Fibroblast of lung (primary cell): ENCODE data around the gene ZNF638.

Experiments used
- EZH2 ChIP-seq: IDR thresholded peaks from 2 replicates; pipeline ENCODE4 v1.5.1; 2012; ENCODE audit warnings: low read length, control low read depth, mild to moderate bottlenecking; ENCODE audit errors: missing control alignments
- TF ChIP-seq, protein P1 (sequence below), 2 donors: IDR thresholded peaks in 1 of 2; conservative IDR thresholded peaks in 1 of 2; 1 replicate in 1 of 2; 2 replicates in 1 of 2; pipeline ENCODE4 v1.5.1; 2011 to 2012; ENCODE audit warnings: low read length in 2 of 2, control low read depth in 1 of 2, inconsistent platforms in 1 of 2, low read depth in 1 of 2, mild to moderate bottlenecking in 1 of 2

DNA sequence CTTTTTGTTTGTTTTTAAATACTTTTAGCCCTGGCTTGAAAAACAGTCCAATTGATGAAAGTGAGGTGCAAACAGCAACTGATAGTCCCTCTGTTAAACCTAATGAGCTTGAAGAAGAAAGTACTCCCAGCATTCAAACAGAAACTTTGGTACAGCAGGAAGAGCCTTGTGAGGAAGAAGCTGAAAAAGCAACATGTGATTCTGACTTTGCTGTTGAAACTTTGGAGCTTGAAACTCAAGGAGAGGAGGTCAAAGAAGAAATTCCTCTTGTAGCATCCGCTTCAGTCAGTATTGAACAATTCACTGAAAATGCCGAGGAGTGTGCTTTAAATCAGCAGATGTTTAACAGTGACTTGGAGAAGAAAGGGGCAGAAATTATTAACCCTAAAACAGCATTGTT is 91.2 kb downstream of the ZNF638 start:
- TF ChIP-seq, protein P1, sequence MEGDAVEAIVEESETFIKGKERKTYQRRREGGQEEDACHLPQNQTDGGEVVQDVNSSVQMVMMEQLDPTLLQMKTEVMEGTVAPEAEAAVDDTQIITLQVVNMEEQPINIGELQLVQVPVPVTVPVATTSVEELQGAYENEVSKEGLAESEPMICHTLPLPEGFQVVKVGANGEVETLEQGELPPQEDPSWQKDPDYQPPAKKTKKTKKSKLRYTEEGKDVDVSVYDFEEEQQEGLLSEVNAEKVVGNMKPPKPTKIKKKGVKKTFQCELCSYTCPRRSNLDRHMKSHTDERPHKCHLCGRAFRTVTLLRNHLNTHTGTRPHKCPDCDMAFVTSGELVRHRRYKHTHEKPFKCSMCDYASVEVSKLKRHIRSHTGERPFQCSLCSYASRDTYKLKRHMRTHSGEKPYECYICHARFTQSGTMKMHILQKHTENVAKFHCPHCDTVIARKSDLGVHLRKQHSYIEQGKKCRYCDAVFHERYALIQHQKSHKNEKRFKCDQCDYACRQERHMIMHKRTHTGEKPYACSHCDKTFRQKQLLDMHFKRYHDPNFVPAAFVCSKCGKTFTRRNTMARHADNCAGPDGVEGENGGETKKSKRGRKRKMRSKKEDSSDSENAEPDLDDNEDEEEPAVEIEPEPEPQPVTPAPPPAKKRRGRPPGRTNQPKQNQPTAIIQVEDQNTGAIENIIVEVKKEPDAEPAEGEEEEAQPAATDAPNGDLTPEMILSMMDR (conservative IDR thresholded peaks at IDR 0.05 in 1 of 2, IDR thresholded peaks at IDR 0.05 in 1 of 2; ENCODE audit: low read depth in 1 of 2, low read length in 2 of 2): no peak
- no peak for TF ChIP-seq EZH2
